Activated naive CD4-positive, alpha-beta T cell treated with anti-CD3 and anti-CD28 coated beads, Interleukin-2, amount 50 U/mL, for 24 hours (primary cell): Measurements from ENCODE around the gene NIPSNAP2.

Experiments
- H3K27ac Mint-ChIP-seq: one replicate; pipeline ENCODE4 v1.8.0; 2021; ENCODE audit warnings: mild to moderate bottlenecking, mixed read lengths
- H3K27me3 Mint-ChIP-seq: one replicate; pipeline ENCODE4 v1.8.0; 2021; ENCODE audit warnings: mixed read lengths
- H3K36me3 Mint-ChIP-seq: one replicate; pipeline ENCODE4 v1.8.0; 2021; ENCODE audit warnings: mixed read lengths
- H3K4me1 Mint-ChIP-seq: one replicate; pipeline ENCODE4 v1.8.0; 2021; ENCODE audit warnings: mixed read lengths
- H3K4me3 Mint-ChIP-seq: one replicate; pipeline ENCODE4 v1.8.0; 2021; ENCODE audit warnings: mild to moderate bottlenecking, mixed read lengths
- H3K9me3 Mint-ChIP-seq: one replicate; pipeline ENCODE4 v1.8.0; 2021; ENCODE audit warnings: mixed read lengths

The NIPSNAP2 gene

DNA sequence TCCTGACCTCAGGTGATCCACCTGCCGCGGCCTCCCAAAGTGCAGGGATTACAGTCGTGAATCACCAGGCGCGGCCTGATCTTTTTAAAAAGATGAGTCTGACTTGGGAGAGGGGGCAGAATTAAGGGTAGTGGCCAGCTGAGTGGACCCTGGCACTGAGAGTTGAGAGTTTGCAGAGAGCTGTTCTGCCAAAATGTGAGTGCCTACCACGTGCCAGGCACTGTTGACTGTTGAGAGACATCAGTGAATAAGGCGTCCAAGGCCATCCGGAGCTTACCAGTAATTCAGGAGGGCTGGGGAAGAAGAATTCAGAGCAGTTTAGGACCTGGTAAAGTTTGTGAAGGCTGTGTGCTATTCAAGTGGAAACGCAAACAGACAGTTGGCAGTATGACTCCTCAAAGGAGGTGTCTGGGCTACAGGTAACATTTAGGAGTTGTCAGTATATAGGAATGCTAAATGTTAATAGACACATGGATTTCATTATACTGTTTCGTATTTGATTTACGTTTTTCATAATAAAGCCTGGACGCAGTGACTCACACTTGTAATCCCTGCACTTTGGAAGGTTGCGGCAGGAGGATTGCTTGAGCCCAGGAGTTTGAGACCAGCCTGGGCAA lies 1.5 kb downstream of the NIPSNAP2 start:
- H3K36me3 Mint-ChIP-seq, result peaks cover 4% of the 10 kb centered on the region
- H3K27me3 Mint-ChIP-seq, result no peaks in the 10 kb centered on the region
- peaks cover 46% of the 10 kb centered on the region for H3K4me1 Mint-ChIP-seq
- no peak overlapping the region for H3K27ac Mint-ChIP-seq
- no peaks in the 10 kb centered on the region for H3K9me3 Mint-ChIP-seq
- H3K4me3 Mint-ChIP-seq, result peak overlapping the region; percentile 89

- Mint-ChIP-seq H3K36me3 (peaks cover 4% of the 10 kb centered on the region), H3K4me1 (peaks cover 52% of the 10 kb centered on the region), H3K9me3 (no peaks in the 10 kb centered on the region), H3K27me3 (no peaks in the 10 kb centered on the region), H3K4me3 (peak overlapping the region; percentile 8), H3K27ac (peak overlapping the region; percentile 76)
Observed at GRCh38 chr7:55966851-55967250, 2.5 kb downstream of the NIPSNAP2 start.

DNA sequence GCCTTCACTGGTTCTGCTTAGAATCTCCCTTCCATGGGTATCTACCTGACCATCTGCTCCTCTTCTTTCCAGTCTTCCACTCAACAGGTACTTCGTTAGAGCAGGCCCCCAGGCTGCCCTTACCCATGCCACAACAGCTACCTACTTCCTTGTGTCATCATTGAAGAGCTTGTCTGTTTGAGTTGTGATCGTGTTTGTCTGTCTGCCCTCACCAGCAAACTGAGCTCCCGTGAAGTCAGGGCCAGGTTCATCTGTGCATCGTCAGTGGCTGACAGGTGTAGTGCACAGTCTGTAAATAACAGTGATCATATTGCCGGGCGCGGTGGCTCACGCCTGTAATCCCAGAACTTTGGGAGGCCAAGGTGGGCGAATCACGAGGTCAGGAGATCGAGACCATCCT lies 5.0 kb downstream of the NIPSNAP2 start:
- H3K36me3 Mint-ChIP-seq, result peaks cover 4% of the 10 kb centered on the region
- H3K4me3 Mint-ChIP-seq, result no peak overlapping the region
- H3K27me3 Mint-ChIP-seq, result no peaks in the 10 kb centered on the region
- no peak overlapping the region for H3K27ac Mint-ChIP-seq
- no peaks in the 10 kb centered on the region for H3K9me3 Mint-ChIP-seq
- peaks cover 40% of the 10 kb centered on the region for H3K4me1 Mint-ChIP-seq

GRCh38 chr7:55970561-55970960 lies 6.2 kb downstream of the NIPSNAP2 start:
- Mint-ChIP-seq H3K4me1 (peaks cover 44% of the 10 kb centered on the region), H3K4me3 (no peak overlapping the region), H3K36me3 (peaks cover 4% of the 10 kb centered on the region), H3K27me3 (no peaks in the 10 kb centered on the region), H3K9me3 (no peaks in the 10 kb centered on the region), H3K27ac (no peak overlapping the region)

DNA sequence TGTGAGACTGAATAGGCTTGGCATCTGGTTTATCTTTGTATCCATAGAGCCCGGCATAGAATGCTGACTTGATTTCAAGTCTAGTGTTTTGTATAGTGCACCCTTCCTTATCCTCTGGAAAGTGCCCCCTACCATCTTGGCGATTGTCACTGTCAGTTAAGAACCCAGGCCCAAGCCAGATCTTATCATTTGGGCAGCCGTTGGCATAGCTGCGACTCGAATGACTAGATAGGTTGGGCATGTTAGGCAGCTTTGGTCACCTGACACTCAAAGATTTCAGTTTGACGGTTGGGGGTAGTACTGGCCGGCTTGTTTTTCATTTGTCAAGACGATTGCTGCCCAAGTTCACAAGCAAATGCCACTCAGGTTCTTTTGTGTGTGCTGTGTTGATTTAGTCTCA lies 6.6 kb downstream of the NIPSNAP2 start:
- Mint-ChIP-seq H3K4me1 (peaks cover 39% of the 10 kb centered on the region), H3K27ac (no peak overlapping the region), H3K36me3 (peaks cover 4% of the 10 kb centered on the region), H3K4me3 (no peak overlapping the region), H3K9me3 (no peaks in the 10 kb centered on the region), H3K27me3 (no peaks in the 10 kb centered on the region)

DNA sequence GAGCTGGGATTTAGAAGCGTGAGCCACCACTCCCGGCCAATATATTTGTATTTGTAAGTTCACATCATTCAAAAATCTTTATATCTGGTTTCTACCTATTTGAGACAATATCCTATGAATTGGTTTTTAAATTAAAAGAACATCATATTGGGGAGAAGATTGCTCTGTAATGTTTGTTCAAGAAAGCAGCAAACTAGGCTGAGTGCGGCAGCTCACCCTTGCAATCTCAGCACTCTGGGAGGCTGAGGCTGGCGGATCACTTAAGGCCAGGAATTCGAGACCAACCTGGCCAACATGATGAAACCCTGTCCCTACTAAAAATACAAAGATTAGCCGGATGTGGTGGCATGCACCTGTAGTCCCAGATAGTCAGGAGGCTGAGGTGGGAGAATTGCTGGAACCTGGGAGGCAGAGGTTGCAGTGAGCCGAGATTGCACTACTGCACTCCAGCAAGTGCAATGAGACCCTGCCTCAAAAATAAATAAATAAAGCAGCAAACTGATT lies 9.4 kb downstream of the NIPSNAP2 start:
- Mint-ChIP-seq H3K9me3 (no peaks in the 10 kb centered on the region), H3K4me1 (peaks cover 26% of the 10 kb centered on the region), H3K27me3 (no peaks in the 10 kb centered on the region), H3K36me3 (peaks cover 9% of the 10 kb centered on the region), H3K4me3 (no peak overlapping the region), H3K27ac (no peak overlapping the region)

DNA sequence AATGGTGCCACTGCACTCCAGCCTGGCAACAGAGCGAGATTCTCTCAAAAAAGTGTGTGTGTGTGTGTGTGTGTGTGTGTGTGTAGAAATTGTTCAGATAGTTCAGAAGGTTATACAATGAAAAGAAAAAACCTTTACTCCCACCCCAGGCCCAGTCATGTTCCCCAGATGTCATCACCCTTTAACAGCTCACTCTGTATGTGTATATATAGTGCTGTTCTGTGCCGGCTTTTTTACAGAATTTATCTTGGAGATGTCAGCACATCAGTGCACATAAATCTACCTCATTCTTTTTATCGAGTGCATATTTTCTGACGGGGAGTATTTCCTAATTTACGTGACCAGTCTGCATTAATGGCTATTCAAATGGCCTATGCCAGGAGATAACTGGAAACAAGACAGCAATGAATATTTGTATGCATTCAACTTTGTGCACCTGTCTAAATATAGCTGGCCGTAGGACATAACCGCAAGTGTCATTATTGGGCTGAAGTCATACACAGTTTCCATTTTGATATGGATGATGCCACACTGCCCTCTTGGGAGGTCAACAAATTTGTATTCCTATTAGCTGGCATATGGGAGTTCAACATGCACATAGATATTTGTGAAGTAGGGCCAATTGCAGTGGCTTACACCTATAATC lies 11.7 kb downstream of the NIPSNAP2 start:
- Mint-ChIP-seq H3K9me3 (no peaks in the 10 kb centered on the region), H3K4me3 (no peak overlapping the region), H3K4me1 (peaks cover 8% of the 10 kb centered on the region), H3K36me3 (peaks cover 15% of the 10 kb centered on the region), H3K27ac (no peak overlapping the region), H3K27me3 (no peaks in the 10 kb centered on the region)

- Mint-ChIP-seq H3K4me1 (peaks cover 4% of the 10 kb centered on the region), H3K4me3 (no peak overlapping the region), H3K9me3 (no peaks in the 10 kb centered on the region), H3K36me3 (peaks cover 15% of the 10 kb centered on the region), H3K27me3 (no peaks in the 10 kb centered on the region), H3K27ac (no peak overlapping the region)
Observed at GRCh38 chr7:55977831-55978230, 13.4 kb downstream of the NIPSNAP2 start.

- H3K4me3 Mint-ChIP-seq, result no peak overlapping the region
- H3K27ac Mint-ChIP-seq, result no peak overlapping the region
- no peaks in the 10 kb centered on the region for H3K9me3 Mint-ChIP-seq
- H3K4me1 Mint-ChIP-seq, result peaks cover 3% of the 10 kb centered on the region
- H3K27me3 Mint-ChIP-seq, result no peaks in the 10 kb centered on the region
- H3K36me3 Mint-ChIP-seq, result peaks cover 15% of the 10 kb centered on the region
Observed at GRCh38 chr7:55980266-55980665, 15.9 kb downstream of the NIPSNAP2 start.

DNA sequence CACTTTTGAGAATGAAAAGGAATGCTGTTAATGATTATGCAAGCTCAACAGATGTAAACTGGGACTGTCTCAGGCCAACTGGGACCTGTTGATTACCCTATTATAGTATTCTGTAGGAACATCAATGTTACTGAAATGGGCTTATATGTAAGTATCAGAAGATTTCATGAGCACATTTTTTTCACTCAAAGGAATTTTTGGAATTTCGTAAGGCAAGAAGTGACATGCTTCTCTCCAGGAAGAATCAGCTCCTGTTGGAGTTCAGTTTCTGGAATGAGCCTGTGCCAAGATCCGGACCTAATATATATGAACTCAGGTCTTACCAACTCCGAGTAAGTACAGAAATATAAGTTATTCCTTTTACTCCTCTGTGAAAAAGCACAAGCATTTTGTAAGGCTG lies 19.2 kb downstream of the NIPSNAP2 start:
- no peak overlapping the region for H3K27ac Mint-ChIP-seq
- H3K4me3 Mint-ChIP-seq, result no peak overlapping the region
- H3K36me3 Mint-ChIP-seq, result peaks cover 13% of the 10 kb centered on the region

GRCh38 chr7:55992346-55992745 lies 28.0 kb downstream of the NIPSNAP2 start:
- no peak overlapping the region for H3K27ac Mint-ChIP-seq
- no peaks in the 10 kb centered on the region for H3K9me3 Mint-ChIP-seq
- peaks cover 13% of the 10 kb centered on the region for H3K36me3 Mint-ChIP-seq
- no peaks in the 10 kb centered on the region for H3K27me3 Mint-ChIP-seq
- no peaks in the 10 kb centered on the region for H3K4me1 Mint-ChIP-seq
- no peak overlapping the region for H3K4me3 Mint-ChIP-seq

More for the DNA sequence above, 19.2 kb downstream of the NIPSNAP2 start:
- Mint-ChIP-seq H3K4me1 (no peaks in the 10 kb centered on the region), H3K9me3 (no peaks in the 10 kb centered on the region), H3K27me3 (no peaks in the 10 kb centered on the region)

DNA sequence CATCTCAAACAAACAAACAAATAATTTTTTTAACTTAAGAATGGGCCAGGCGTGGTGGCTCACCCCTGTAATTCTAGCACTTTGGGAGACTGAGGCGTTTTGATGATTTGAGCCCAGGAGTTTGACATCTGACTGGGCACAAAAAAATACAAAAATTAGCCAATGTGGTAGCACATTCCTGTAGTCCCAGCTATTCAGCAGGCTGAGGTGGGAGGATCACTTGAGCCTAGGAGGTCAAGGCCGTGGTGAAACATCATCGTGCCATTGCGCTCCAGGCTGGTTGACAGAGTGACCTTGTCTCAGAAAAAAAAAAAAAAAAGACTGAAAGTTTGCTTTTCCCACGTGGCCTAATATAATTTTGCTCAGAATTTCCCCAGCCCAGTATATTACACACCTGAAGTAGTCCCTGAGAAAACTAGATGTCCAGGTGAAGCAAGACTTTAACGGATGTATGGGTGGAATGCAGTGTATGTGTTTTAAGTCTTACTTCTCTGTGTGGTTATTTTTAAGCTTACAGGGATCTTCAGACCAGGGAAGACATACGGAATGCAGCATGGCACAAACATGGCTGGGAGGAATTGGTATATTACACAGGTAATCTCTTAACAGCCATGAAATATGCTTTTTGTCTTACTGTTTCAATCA lies 32.6 kb downstream of the NIPSNAP2 start:
- no peaks in the 10 kb centered on the region for H3K27me3 Mint-ChIP-seq
- no peaks in the 10 kb centered on the region for H3K9me3 Mint-ChIP-seq
- H3K4me1 Mint-ChIP-seq, result peaks cover 6% of the 10 kb centered on the region
- H3K4me3 Mint-ChIP-seq, result no peak overlapping the region
- H3K36me3 Mint-ChIP-seq, result peaks cover 12% of the 10 kb centered on the region
- no peak overlapping the region for H3K27ac Mint-ChIP-seq

DNA sequence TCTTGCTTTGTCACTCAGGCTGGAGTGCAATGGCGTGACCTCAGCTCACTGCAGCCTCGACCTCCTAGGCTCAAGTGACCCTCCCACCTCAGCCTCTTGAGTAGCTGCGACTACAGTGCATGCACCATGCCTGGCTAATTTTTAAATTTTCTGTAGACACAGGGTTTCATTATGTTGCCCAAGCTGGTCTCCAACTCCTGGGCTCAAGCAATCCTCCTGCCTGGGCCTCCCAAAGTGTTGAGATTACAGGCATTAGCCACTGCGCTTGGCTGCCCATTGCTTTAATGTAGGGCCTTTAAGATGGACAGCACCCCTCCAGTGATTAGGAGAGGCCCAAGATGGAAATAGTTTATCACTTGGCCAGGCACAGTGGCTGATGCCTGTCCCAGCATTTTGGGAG lies 39.4 kb downstream of the NIPSNAP2 start:
- peaks cover 2% of the 10 kb centered on the region for H3K36me3 Mint-ChIP-seq
- no peak overlapping the region for H3K27ac Mint-ChIP-seq
- H3K4me3 Mint-ChIP-seq, result no peak overlapping the region
- H3K9me3 Mint-ChIP-seq, result no peaks in the 10 kb centered on the region
- no peaks in the 10 kb centered on the region for H3K27me3 Mint-ChIP-seq
- H3K4me1 Mint-ChIP-seq, result peaks cover 6% of the 10 kb centered on the region

GRCh38 chr7:56007167-56007652 lies 42.8 kb downstream of the NIPSNAP2 start:
- H3K4me3 Mint-ChIP-seq, result no peak overlapping the region
- peaks cover 2% of the 10 kb centered on the region for H3K36me3 Mint-ChIP-seq
- H3K4me1 Mint-ChIP-seq, result no peaks in the 10 kb centered on the region
- H3K27ac Mint-ChIP-seq, result peak overlapping the region; percentile 59
- H3K27me3 Mint-ChIP-seq, result no peaks in the 10 kb centered on the region
- H3K9me3 Mint-ChIP-seq, result no peaks in the 10 kb centered on the region

DNA sequence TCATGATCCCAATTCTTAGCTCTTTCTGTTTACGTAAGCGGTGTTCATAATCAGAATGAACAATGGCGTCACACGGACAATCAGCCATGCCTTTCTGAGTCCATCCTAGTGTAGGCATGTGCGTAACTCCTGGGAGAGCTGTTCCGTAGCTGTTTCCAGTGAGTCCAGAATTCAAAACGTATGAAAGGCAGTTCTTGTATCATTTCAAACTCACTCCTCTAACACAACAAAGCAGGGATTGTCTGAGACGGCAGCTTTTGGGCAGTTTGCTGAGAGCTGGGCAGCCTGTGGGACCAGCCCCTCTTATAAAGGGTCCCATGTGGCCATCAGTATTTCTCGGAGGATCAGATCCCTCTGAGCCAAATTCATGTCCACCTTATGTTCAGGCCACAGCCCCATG lies 43.5 kb downstream of the NIPSNAP2 start:
- Mint-ChIP-seq H3K36me3 (peaks cover 2% of the 10 kb centered on the region), H3K4me1 (no peaks in the 10 kb centered on the region), H3K27me3 (no peaks in the 10 kb centered on the region), H3K4me3 (no peak overlapping the region), H3K9me3 (no peaks in the 10 kb centered on the region), H3K27ac (no peak overlapping the region)

GRCh38 chr7:56009695-56010094 lies 45.3 kb downstream of the NIPSNAP2 start:
- no peaks in the 10 kb centered on the region for H3K4me1 Mint-ChIP-seq
- H3K4me3 Mint-ChIP-seq, result no peak overlapping the region
- peaks cover 2% of the 10 kb centered on the region for H3K36me3 Mint-ChIP-seq
- no peaks in the 10 kb centered on the region for H3K9me3 Mint-ChIP-seq
- no peak overlapping the region for H3K27ac Mint-ChIP-seq
- H3K27me3 Mint-ChIP-seq, result no peaks in the 10 kb centered on the region
